Activated CD4-positive, alpha-beta T cell treated with anti-CD3 and anti-CD28 coated beads, Interleukin-2, amount 50 U/mL, for 24 hours (primary cell): Measurements from ENCODE around the gene INPP4B.
"Not testable (repeated sequence)": the region's sequence is repeated elsewhere in the genome, so short reads cannot be mapped to it uniquely, and the experiment has no call there.

Source experiments
- DNase-seq, 2 donors: peaks; one replicate each; pipeline ENCODE4 v3.0.0-alpha.2; 2020; ENCODE audit warnings: low read depth in 1 of 2, low spot score in 1 of 2

INPP4B gene

DNA sequence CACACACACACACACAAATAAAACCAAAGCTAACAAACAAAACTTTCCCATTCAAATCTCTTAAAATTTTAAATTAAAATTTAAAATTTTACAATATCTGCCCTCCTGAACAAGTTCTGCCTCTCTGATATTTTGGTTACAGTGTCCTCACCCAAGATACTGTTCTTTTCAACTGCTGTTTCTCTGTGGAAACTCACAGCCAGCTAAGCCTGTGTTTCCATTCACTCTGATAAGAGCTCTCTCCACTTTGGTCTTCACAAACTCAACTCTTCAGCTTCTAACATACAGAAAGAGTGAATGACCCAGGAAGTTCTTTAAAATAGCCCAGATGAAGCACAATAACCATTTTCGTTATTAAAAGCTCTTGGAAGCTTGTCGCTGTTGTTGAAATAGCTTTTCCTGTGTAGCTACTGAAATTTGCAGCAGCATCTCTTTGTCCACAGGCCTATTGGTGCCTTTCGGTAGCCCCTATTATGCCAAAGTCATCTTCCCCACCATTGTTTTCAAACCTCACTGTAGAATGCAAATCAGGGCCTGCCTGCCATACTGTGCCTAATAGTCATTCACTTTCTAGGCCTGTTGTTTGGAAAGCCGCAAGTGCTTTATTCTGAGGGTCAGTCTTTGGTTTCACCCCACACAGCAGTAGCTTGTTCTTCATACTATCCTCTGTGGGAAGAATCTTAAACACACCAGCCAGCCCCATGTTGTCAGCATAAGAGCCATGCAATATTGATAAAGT lies 19.4 kb downstream of the INPP4B start:
- DNase-seq = no peak

DNA sequence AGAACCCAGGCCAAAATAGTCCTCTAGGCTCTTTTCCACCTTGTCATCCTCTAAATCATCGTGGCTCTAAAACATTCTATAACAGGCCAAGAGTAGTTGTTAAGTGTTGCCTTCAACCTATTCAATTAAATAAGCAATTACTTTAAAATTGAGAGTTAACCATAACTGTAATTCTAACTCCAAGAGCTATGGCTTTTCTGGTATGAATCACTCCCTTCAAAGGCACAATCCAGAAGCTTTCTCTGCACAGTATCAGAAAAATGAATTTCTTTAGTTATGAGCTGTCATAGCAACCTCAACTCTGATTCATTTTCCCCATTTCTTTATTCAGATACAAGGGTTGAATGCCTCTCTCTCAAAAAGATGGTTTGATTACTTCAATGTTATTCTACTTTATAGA lies 21.7 kb downstream of the INPP4B start:
- no peak for DNase-seq

DNA sequence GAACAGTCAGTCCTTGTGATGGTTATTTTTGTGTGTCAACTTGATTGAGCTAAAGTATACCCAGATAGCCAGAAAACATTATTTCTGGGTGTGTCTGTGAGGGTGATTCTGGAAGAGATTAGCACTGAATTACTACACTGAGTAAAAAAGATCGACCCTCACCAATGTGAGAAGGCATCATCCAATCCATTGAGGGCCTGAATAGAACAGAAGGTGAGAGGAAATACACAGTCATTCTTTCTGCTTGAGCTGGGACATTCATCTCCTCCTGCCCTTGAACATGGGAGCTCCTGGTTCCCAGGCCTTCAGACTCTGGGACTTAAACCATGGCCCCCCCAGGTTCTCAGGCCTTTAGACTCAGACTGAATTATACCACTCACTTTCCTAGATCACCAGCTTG lies 22.3 kb downstream of the INPP4B start:
- no peak for DNase-seq

- no peak for DNase-seq
These were observed 27.6 kb downstream of the INPP4B start for GRCh38 chr4:142818476-142818875.

DNA sequence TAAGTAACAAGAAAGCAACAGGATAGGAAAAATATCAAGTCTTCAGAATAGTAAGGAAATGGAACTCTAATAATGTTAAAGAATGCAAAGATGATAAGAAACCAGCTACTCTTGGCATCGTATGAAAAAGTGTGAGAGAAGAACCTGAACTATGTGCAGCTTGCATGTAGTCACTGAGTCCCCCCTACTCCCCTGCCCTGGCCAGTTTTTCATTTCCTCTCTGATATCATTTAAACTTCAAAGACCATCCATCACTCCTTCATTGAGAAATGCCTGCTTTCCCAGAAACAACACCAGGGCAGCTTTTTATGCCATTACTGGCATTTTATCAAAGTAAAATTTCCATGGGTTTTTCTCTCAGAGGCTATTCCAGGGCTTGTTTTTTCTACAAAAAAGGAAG lies 28.1 kb downstream of the INPP4B start:
- DNase-seq = no peak

DNA sequence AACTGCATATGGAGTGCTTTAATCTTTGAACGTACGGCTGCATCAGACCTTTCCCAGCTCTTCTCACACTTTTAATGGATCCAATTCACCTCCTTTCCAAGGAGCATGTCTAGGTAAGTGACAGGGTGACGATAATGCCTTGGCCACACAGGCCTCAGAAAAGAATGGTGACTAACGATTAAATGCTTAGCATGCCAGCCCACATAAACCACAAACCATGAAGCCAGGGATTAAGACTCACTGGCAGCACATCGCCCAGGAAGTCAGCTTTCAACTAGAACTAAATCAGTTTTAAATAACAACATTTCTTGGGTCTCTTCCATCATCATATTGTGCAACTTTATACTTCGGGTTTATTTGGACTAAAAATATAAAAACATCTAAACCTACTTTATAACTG lies 28.7 kb downstream of the INPP4B start:
- peak in 1 of 2 donors; percentile 33 for DNase-seq

GRCh38 chr4:142815834-142816233 lies 30.3 kb downstream of the INPP4B start:
- DNase-seq = peak in 1 of 2 donors; percentile 37

DNA sequence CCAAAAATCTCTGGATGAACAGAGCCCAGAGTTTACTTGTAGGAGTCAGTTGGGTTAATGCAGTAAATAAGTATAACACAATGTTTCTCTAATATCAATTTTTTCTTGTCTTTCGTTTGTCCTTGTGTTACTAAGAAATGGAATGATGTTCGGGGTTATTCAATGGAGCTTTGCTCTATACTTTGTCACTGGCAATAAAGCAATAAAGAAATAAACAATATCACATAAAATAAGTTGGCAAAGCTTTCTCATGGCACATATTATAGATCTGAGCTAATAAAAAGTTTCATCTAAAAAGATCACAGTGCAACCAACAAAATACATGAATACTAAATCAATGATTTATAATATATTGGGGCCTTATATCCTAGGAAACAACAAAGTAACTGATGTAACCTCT lies 32.7 kb downstream of the INPP4B start:
- DNase-seq = no peak

DNA sequence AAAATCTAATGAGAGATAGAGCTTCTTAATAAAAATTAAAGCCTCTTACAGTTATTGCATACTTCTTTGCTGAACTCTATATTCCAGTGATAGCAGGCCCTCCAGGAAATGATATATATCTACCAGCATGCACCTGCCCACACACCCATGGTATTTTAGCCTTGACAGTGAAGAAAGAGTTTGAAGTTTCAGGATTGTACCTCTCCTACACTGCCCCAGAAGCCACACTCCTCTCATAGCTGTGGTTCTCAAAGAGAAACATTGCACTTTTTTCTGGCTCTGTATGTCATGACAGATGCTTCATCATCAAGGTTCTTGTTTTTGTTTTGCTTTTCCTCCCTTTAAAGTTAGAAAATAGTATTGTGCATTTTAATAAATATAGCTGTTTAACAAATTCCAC lies 34.0 kb downstream of the INPP4B start:
- DNase-seq = no peak

- DNase-seq = no peak
These were observed 35.1 kb downstream of the INPP4B start for GRCh38 chr4:142811034-142811433.

DNA sequence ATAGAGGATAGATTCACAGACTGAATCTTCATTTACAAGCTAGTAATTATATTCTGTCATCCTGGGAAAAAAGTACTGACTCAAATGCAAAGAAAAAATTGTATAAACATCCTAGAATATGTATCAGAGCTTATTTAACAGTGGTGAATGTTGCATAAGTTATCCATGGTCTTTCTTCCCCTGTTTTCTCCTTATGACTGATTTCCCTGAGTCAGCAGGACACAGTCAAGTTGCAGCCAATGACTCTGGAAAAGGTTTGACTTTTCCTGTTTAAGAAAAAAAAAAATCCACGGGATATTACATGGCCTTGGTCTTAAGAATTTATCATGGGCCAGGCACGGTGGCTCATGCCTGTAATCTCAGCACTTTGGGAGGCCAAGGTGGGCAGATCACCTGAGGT lies 36.5 kb downstream of the INPP4B start:
- DNase-seq = no peak

DNA sequence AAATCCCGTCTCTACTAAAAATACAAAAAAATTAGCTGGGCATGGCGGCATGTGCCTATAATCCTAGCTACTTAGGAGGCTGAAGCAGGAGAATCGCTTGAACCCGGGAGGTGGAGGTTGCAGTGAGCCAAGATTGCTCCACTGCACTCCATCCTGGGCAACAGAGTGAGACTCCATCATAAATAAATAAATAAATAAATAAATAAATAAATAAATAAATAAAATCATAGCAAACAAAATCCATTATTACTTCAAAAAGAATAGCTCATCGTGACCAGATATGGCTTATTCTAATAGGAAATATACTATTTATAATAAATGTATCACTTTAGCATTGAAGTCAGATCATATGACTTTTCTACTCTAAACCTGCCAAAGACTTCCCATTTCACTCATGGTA lies 42.2 kb downstream of the INPP4B start:
- not testable (repeated sequence) for DNase-seq

DNA sequence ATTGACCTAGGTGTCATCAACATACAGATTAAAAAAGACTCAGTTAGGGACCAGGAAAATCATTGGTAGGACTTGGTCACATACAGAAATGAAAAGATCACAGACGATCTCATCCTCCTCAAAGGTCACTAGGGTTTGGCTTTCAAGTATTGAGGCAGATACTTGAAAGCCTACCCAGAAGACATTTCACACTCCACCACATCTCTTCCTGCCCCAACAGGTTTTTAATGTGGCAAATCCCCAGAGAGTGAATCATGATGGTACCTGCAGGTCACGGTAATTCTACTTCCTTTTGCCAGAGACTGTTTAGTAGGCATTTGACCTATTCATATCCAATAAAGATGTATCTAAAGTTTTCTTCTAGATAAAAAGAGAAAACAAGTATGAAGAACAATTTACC lies 44.1 kb downstream of the INPP4B start:
- no peak for DNase-seq

DNA sequence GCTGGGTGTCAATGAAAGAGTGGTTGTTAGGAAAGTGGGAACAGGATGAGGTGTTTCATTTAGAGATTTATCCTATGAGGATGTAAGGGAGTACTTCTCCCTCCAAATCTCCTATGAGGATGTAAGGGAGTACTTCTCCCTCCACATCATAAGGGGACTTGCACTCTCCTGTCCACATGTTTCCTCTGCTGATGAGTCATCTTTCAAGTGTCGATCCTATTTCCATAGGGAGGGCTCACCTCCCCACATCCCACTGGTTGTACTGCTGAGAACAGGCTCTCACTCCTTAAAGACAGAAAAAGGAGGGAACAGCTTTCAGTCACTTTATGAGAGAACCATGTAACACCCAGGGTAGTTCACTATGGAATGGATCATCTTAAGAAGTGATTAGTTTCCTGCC lies 65.0 kb downstream of the INPP4B start:
- no peak for DNase-seq

- DNase-seq = no peak
These were observed 67.2 kb downstream of the INPP4B start for GRCh38 chr4:142778900-142779299.

DNA sequence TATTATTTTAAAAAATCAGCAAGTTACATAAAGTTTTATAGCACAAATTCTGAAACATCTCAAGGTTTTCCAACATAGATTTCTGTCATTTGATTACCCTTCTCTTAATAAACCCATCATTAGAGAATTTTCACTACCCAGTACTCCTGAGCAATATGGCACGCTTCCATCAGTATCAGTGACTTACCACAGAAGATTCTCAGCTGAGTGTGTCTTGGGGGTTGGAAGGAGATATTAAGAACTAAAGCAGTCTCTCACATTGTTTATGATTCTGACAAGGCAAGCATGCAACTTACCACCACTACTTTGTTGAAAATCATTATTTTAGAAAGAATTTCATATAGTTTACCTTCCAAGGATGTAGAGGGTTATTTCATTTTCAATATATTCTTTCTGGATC lies 67.7 kb downstream of the INPP4B start:
- DNase-seq = no peak

GRCh38 chr4:142777045-142777743 lies 68.9 kb downstream of the INPP4B start:
- DNase-seq = no peak

DNA sequence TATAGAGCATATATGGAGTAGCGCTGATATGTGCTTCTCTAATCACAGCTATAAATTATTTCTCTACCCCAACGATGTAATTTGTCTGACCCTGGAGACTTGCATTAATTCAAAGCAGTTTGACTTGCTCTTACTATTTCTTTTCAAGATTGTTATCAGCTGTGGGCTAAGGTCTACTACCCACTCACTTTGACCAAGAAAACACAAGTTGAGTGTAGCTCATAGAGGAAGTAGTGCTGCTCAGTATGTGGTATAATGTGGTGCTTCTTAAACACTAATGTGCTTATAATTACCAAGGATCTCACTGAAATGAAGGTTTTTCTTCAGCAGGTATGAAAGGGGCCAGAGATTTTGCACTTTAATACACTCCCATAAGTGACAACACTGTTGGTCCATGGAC lies 70.1 kb downstream of the INPP4B start:
- no peak for DNase-seq

DNA sequence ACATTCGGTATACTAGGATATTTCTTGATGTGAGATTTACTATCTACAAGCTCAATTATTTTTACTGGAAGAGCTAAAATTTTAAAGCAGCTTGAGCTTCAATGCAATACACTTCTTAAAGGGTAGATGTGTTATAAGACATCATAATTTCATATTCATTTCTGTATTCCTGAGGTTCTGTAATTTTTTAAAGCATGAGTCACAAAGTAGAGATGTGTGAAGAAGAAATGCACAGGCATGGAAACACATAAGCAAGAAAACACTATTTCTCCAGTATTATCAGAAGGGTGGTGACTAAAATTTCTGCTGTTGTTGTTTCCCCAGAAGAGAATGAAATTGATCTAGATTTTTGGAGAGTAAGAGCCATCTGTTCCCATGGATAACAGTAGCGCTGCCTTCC lies 72.6 kb downstream of the INPP4B start:
- DNase-seq = no peak

GRCh38 chr4:142762280-142762679 lies 83.8 kb downstream of the INPP4B start:
- no peak for DNase-seq

GRCh38 chr4:142752202-142752786 lies 93.8 kb downstream of the INPP4B start:
- DNase-seq = no peak

- DNase-seq = no peak
These were observed 102.8 kb downstream of the INPP4B start for GRCh38 chr4:142743121-142743825.
